ENCODE results near the gene MSH4.
"Not testable (repeated sequence)": the region's sequence is repeated elsewhere in the genome, so short reads cannot be mapped to it uniquely, and the experiment has no call there.

DNA sequence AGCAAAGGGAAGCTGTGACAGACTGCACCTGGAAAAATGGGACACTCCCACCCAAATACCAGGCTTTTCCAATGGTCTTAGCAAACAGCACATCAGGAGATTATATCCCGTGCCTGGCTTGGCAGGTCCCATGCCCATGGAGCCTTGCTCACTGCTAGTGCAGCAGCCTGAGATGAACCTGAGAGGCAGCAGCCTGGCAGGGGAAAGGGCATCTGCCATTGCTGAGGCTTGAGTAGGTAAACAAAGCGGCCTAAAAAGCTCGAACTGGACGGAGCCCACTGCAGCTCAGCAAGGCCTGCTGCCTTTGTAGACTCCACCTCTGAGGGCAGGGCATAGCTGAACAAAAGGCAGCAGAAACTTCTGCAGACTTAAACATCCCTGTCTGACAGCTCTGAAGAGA lies 18.9 kb upstream of the MSH4 start:
- TF ChIP-seq, protein P1, sequence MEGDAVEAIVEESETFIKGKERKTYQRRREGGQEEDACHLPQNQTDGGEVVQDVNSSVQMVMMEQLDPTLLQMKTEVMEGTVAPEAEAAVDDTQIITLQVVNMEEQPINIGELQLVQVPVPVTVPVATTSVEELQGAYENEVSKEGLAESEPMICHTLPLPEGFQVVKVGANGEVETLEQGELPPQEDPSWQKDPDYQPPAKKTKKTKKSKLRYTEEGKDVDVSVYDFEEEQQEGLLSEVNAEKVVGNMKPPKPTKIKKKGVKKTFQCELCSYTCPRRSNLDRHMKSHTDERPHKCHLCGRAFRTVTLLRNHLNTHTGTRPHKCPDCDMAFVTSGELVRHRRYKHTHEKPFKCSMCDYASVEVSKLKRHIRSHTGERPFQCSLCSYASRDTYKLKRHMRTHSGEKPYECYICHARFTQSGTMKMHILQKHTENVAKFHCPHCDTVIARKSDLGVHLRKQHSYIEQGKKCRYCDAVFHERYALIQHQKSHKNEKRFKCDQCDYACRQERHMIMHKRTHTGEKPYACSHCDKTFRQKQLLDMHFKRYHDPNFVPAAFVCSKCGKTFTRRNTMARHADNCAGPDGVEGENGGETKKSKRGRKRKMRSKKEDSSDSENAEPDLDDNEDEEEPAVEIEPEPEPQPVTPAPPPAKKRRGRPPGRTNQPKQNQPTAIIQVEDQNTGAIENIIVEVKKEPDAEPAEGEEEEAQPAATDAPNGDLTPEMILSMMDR (IDR thresholded peaks at IDR 0.05; ENCODE audit: insufficient read depth, low read depth, low read length): not testable (repeated sequence)
- not testable (repeated sequence) for TF ChIP-seq EZH2 (IDR thresholded peaks at IDR 0.05; ENCODE audit: insufficient read depth, low read length)
